GM06990 (cell line): Measurements from ENCODE around the gene PLD4.
A peak's percentile ranks its signal among the peaks of the same experiment; 100 is the strongest.

Experiments used
- DNase-seq: peaks from one replicate; pipeline ENCODE4 v3.0.0-alpha.2; 2011; ENCODE audit not compliant: insufficient read length; ENCODE audit errors: extremely low read depth
- H3K27me3 ChIP-seq: replicated peaks from 2 replicates; pipeline ENCODE4 v1.6.0; 2011; ENCODE audit warnings: low read length; ENCODE audit not compliant: control insufficient read depth, insufficient read depth
- H3K36me3 ChIP-seq: 2 replicates; pipeline ENCODE4 v1.5.1; 2011; ENCODE audit warnings: low read length; ENCODE audit not compliant: control insufficient read depth, insufficient read depth
- H3K4me3 ChIP-seq: replicated peaks from 2 replicates; pipeline ENCODE4 v1.5.1; 2011; ENCODE audit warnings: low read depth, mild to moderate bottlenecking, control low read depth, low read length
- TF ChIP-seq, protein P1 (sequence below): IDR thresholded peaks from 2 replicates; pipeline ENCODE4 v1.5.1; 2011; ENCODE audit warnings: low read length, control low read depth, mild to moderate bottlenecking, inconsistent platforms; ENCODE audit not compliant: insufficient read depth, poor library complexity, severe bottlenecking

Gene PLD4

DNA sequence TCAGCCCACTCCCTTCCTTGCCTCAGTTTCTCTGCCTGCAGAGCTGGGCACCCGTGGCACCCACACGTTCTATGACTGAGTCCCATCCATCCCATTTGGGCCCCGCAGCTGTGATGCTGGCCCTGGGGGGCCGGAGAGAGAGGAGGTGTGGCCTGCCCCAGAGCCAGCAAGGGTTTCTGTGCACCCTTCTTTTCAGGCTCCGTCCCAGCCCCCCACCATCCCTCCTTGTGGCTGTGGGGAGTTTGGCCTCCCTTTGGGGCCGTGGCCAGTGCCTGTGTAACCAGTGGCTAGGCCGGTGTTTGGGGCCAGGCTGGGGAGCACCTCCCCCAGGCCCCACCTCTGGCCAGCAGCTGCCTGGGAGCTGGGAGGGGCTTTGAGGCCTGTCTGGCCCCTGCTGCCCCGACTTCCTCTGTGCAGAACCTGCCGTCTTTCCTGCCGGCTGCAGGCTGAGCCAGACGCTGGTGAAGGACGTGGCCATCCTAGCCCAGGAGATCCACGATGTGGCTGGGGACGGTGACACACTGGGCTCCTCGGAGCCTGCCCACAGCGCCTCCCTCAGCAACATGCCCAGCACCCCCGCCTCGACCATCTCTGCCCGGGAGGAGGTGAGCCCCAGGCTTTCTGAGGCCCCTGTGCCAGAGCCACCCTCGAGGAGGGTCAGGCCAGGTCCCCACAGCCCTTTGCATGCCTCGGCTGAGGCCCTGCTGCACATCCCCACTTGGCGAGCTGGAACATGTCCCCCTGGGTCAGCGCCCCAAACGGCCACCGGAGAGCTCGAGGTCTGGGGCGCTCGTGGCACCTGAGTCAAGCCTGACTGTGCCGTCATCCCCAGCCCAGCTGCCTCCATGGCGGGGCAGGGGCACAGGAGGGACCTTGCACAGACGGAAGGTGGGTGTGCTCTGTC is 31.9 kb upstream of the PLD4 start:
- Histone ChIP-seq H3K27me3 (no peaks in the 10 kb centered on the region; the same call in 1 of the 2 replicates), H3K36me3 (no peaks in the 10 kb centered on the region), H3K4me3 (no peak overlapping the region)
- DNase-seq = peak; percentile 11
- TF ChIP-seq, protein P1, sequence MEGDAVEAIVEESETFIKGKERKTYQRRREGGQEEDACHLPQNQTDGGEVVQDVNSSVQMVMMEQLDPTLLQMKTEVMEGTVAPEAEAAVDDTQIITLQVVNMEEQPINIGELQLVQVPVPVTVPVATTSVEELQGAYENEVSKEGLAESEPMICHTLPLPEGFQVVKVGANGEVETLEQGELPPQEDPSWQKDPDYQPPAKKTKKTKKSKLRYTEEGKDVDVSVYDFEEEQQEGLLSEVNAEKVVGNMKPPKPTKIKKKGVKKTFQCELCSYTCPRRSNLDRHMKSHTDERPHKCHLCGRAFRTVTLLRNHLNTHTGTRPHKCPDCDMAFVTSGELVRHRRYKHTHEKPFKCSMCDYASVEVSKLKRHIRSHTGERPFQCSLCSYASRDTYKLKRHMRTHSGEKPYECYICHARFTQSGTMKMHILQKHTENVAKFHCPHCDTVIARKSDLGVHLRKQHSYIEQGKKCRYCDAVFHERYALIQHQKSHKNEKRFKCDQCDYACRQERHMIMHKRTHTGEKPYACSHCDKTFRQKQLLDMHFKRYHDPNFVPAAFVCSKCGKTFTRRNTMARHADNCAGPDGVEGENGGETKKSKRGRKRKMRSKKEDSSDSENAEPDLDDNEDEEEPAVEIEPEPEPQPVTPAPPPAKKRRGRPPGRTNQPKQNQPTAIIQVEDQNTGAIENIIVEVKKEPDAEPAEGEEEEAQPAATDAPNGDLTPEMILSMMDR = no peak

DNA sequence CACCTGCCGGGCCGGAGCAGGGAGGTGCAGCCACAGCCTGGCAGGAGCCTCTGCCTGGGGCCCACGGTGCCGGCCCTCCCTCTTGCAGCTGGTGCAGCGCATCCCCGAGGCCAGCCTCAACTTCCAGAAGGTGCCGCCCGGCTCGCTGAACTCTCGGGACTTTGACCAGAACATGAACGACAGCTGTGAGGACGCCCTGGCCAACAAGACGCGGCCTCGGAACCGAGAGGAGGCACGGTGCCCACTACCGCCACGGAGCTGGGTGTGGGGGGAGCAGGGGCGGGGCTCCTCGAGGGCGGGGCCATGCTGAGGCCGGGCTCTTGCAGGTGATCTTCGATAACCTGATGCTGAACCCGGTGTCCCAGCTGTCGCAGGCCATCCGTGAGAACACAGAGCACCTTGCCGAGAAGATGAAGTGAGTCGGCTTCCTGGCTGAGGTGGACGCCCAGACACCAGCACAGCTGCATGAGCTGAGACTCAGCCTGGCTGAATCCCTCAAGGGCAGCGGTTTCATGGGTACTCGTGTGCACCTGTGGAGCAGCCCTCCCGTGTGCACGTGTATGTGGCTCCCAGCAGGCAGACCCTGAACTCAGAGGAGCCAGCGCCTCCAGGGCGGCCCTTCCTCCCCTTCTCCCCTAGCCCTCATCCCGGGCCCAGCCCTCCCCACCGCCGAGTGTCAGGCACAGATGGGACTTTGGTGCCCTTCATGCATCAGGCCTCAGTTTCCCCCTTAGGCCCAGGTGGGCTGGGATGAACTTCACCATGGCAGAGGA is 31.1 kb upstream of the PLD4 start:
- no peaks in the 10 kb centered on the region; the same call in 1 of the 2 replicates for H3K27me3 ChIP-seq
- TF ChIP-seq, protein P1 = no peak
- DNase-seq = peak; percentile 11
- no peaks in the 10 kb centered on the region for H3K36me3 ChIP-seq
- no peak overlapping the region for H3K4me3 ChIP-seq

DNA sequence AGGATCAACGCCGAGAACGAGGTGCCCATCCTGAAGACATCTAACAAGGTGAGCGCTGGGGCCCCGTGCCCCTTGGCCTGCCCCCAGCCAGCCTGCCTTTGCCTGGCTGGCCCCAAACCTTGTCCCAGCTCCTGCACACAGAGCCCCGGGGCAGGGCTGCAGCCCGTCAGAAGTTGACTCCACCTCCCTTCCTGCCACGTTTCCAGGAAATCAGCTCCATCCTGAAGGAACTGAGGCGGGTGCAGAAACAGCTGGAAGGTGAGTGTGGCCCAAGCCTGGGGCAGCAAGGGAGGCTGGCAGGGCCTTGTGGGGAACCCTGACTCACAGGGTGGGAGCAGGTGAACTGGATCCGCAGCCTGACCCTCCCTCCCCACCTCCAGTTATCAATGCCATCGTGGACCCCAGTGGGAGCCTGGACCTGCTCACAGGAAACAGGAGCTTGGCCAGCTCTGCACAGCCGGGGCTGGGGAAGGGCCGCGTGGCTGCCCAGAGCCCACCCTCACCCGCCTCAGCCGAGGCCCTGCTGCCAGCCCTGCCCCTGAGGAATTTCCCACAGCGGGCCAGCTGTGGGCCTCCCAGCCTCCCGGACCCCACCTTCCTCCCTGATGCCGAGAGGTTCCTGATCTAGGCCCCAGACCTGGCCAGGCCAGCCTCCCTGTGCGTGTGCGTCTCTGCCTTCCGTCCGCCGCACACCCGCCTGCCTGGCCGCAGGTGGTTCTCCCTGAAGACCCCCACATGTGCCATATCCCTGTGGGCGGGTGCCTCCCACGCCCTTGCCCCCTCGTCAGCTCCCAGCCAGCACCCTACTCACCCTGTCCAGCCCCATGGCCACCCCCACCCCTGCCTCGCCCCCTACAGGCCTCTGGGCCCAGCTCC is 30.1 kb upstream of the PLD4 start:
- H3K36me3 ChIP-seq = no peaks in the 10 kb centered on the region
- H3K4me3 ChIP-seq = no peak overlapping the region

DNA sequence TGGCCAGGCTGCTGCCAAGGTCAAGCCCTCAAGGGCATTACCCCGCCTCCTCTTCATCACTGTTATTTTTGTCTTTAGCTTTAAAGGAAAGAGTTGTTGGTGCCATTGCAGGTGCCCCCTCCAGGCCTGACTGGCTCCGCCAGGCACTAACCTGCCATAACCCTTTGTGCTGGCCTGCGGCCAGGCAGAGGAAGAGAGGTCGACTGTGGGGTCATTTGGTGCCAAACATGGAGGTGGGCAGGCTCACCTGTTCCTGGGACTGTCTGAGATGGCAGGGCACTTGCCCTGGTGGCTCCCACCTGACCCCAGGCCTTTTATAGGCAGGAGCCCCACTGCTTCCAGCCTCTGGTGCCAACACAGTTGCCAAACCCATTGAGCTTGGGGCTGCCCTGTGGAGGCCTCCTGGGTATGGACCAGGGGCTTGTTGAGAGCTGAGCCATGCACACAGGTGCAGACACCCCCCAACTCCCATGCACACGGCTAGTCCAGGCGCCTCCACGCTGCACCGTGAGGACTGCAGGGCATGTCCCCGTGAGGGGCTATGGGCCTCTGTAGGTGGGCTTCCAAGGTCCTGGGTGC is 29.4 kb upstream of the PLD4 start:
- Histone ChIP-seq H3K4me3 (no peak overlapping the region), H3K36me3 (no peaks in the 10 kb centered on the region), H3K27me3 (no peaks in the 10 kb centered on the region; the same call in 1 of the 2 replicates)
- TF ChIP-seq, protein P1 = no peak
- no peak for DNase-seq

More for the DNA sequence above, 30.1 kb upstream of the PLD4 start:
- TF ChIP-seq, protein P1 = no peak
- no peaks in the 10 kb centered on the region; the same call in 1 of the 2 replicates for H3K27me3 ChIP-seq
- DNase-seq = peak; percentile 7

DNA sequence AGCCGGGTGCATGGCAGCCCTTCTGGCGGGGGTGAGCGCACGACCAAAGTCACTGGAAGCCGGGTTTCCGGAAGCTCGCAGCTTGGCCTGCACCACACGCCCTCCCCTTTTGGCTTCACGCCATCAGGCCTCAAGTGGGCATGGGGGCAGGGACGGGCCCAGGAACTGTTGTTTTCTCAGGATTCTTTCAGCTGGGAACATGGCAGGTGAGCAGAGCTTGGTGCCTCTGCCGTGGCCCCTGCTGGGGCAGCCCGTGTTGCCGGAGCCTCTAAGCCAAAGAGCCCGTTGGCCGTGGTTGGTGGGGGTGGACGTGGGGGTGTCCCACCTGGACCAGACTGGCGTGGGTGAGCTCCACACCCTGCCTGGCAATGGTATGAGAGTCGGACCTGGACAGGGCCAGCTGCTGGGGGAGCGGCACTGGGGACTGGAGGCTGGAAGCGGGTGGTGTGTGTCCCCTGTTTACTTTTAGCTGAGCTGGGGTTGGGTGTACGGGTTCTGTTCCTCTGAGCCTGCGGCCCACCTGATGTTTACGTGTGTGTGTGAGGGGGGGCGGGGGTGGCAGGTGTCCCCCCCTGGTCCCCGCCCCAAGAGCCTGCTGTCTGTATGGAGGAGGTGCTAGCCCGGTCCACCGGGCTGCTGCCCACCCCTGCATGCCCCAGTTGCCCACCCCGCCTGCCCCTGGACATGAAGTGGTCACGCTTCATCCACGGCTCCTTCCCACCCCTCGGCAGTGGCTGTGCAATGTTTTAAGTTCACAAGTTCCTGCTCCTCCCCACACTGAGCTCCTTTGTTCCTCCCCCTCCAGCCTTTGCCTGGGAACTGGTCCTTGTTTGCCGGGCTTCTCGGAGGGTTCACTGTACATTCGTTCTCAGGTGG is 28.7 kb upstream of the PLD4 start:
- no peak for DNase-seq
- Histone ChIP-seq H3K27me3 (no peaks in the 10 kb centered on the region; the same call in 1 of the 2 replicates), H3K36me3 (no peaks in the 10 kb centered on the region), H3K4me3 (no peak overlapping the region)
- TF ChIP-seq, protein P1 = no peak
